Adipose tissue (tissue), 3 donors: Measurements from ENCODE around the gene ZNF783. TPM values are rescaled to one million over a fixed set of nuclear protein-coding genes. Genes with fewer than 3 reads are reported as not detected.

ENCODE experiments used
- H3K27ac ChIP-seq: one replicate; pipeline ENCODE4 v1.5.1; 2013; ENCODE audit warnings: low read depth, low read length
- WGBS, 3 donors: extraction: QIAGEN DNeasy Blood & Tissue Kit; methylation state at CpG; one replicate each; pipeline ENCODE4 v1.1.7; 2013; 5-methylcytosine and 5-hydroxymethylcytosine counted together
- polyA plus RNA-seq, 3 donors: library from polyadenylated mRNA; stranded (reverse); fragments of 200-250 nt; gene quantifications; one replicate each; pipeline ENCODE4 v1.2.3, GENCODE V29; 2013
- donor health status: healthy with polysubstance abuse.
- donor health status: Bipolar disorder and iron deficiency.
- donor health status: healthy.

The ZNF783 gene
- polyA plus RNA-seq, 3 donors, result 5.5 to 8.6 (median 7.9) TPM

DNA sequence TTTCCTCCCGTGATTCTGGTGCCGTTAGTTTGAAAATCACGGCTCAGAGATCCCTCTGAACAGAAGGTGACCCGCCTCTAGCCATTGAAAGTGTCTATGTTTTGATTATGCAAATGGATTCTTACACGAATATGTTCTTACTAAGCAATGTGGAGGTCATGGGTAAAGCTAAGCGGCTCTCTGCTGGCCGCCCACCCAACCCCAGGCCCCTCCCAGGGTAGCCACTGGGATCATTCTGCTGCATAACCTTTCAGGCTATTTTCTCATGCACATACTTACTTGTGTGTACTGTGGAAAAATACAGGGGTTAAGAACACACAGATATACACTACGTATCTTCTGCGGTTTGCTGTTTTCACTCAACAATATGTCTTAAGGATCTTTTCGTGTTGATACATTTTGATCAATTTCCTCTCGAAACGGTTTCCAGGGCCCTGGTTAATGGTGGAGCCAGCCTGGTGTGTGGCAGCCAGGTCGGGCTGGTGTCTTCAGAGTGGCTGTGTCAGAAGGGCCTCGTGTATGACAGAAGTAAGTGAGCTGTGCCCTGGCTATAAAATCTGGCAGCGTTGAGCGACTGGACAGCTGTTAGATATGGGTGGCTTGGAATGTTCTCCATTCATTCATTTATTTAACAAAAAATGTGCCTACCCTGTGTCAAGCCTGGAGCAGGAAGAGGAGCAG lies 29.9 kb downstream of the ZNF783 start:
- WGBS, 3 donors, result 89 to 92% (median 91%) methylated on average over 16 of the region's 16 CpGs
- no peak overlapping the region for H3K27ac ChIP-seq

DNA sequence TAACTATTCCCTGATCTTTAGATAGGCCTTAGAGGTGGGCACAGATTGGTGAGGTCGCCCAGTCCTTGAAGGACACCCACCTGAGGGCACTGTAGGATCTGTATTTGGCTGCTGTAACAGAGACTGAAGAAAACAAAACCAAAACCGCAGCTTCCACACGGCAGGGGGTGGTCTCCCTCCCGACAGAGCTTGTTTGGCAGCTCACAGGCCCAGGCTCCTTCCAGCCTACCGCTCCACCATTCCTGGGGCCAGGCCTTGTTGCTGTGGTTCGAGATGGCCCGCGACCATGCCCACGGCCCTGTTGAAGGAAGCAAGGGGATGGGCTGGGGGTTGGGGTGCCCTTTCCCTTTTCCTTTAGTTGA lies 30.4 kb downstream of the ZNF783 start:
- WGBS, 3 donors, result 72 to 83% (median 83%) methylated on average over 9 of the region's 9 CpGs

DNA sequence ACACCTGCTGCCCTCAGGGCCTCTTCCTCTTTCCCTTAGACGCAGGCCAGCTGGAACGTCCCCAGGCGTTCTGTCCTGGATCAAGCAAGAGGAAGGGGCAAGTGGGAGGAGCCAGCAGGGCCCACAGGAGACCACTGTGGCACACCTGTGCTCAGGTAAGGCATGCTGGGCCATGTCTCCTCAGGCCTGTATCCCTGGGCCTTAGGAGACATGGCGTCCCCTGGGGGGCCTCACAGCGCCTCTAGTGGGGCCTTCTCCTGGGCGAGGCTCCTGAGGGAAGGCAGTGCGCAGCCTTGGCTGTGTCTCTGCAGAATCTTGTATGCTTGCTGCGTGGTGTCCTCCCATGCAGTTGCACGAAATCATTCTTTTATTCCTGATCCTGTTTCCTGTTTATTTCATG lies 31.3 kb downstream of the ZNF783 start:
- H3K27ac ChIP-seq, result no peak overlapping the region
- 89 to 95% (median 90%) methylated on average over 9 of the region's 9 CpGs for WGBS, 3 donors

More for the DNA sequence above, 30.4 kb downstream of the ZNF783 start:
- H3K27ac ChIP-seq, result no peak overlapping the region

DNA sequence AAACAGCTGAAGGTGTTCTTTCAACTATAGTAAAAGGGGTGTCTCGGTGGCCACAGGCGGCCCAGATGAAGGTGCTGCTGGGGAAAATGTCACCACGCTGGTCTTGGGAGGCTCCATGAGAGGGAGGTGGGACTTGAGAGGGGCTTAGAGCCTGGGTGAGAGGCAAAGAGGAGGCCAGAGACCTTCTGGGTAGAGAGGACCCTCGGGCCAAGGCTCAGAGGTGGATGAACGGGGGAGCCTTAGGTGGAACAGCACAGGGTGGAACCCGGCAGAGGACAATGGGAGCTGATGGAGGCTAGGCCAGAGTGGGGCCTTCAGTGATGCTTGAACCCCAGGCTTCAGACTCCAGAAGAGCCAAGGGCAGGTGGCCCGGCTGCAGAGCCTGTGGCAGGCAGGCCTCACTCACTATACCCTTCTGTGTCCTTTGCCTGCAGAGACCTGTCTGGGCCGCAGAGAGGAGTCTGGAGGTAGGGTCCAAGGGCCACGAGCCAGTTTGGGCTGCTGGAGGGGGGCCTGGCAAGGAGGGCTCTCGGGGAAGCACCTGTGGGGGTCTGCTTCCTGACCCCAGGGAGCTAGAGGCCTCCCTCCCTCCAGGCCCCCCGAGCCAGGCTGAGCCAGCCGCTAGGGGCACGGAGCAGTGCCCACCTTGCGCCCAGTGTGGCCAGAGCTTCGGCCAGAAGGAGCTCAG lies 32.1 kb downstream of the ZNF783 start:
- no peak overlapping the region for H3K27ac ChIP-seq
- 91 to 96% (median 95%) methylated on average over 14 to 15 of the region's 15 CpGs for WGBS, 3 donors

DNA sequence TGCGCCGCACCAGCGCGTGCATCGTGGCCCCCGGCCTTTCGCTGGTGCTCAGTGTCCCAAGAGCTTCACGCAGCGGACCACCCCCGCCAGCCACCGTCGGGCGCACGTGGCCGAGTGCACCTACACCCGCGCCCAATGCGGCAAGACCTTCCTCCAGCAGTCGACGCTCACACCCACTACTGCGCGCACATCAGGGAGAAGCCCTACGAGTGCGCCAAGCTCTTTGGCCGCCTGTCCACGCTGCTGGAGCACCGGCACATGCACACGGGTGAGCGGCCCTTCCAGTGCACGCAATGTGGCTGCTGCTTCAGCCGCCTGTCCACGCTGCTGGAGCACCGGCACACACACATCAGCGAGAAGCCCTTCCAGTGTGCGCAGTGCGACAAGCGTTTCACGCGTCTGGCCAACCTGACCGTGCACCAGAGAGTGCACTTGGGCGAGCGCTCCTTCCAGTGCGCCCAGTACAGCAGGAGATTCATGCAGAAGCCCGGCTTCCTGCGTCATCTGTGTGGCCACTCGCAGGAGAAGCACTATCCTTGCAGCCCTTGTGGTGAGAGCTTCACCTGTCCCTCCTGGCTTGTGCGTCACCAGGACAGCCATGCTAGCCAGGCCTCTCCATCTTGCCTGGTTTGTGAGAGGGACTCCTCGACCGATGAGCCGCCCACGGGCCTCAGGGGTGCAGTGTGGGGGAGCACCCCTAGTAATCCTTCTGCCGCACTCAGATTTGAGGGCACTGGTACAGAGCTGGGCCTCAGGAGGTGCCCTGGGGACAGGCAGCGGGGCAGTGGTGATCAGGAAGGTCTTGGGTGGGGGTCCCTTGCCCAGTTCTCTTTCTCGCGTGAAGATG lies 32.9 kb downstream of the ZNF783 start:
- WGBS, 3 donors, result 96 to 98% (median 97%) methylated on average over 55 of the region's 55 CpGs
- no peak overlapping the region for H3K27ac ChIP-seq

DNA sequence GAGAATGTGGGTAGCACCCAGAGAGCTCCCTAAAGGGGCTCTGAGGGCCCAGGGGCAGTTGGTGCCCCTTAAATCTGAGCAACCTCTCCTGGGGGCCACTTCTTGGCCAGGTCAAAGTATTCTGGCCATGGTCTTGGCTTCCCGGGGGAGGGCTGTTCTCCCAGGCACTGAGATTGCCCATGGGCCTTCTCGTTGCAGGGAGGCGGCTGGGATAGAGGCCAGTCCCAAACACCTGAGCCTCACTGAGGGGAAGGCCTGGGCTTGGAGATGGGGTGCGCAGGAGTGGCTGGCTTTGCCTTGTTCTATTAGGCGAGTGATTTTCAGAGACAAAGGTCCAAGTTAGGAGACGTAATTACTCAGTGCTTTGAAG lies 33.5 kb downstream of the ZNF783 start:
- 93 to 96% (median 93%) methylated on average over 6 of the region's 6 CpGs for WGBS, 3 donors
- H3K27ac ChIP-seq, result no peak overlapping the region

DNA sequence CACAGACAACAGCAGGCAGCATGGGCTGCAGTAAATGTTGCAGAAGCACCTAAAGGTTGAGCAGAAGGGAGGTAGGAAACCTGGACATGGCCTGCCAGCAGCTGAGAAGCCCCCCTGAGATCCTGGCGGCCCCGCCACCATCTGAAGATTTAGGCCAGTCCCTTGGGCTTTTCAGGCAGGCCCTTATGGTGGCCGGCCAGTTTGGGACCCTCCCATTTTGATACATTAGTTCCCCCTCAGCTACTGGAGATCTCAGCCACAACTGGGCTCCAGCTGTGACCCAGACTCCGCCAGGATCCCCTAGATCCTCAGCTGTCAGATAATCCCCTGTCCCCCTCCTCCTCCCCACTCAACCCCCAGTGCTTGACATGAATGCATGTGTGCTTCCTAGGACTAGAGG lies 34.4 kb downstream of the ZNF783 start:
- H3K27ac ChIP-seq, result no peak overlapping the region
- WGBS, 3 donors, result 89 to 95% (median 93%) methylated on average over 4 of the region's 4 CpGs

DNA sequence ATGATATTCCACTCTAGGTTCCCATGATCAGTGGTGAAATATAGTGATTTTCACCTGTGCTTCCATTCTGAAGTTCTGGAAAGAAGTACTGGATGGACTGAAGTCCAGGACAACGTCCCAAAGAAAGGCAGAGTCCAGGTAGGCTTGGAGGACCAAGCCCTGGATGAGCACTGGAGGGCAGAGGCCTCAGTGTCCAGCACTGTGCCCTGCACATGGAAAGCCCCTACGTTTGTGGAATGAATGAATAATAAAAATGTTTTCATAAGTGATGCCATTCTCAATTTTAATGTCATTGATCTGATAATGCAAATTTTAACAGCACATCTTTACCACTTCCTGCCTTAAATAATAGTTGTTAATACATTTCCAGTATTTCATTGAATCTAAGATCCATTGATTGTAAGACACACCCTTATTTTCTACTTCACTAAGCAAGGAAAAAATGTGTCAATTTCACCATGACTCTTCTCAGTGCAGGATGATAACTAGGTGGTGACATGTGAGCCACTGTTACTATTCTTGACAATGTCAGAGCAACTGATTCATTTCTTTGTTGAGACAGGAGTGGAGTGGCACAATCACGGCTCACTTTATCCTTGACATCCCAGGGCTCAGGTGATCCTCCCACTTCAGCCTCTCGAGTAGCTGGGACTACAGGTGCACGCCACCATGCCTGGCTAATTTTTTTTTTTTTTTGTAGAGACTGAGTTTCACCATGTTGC lies 35.2 kb downstream of the ZNF783 start:
- WGBS, 3 donors, result 79% methylated on average over 5 of the region's 5 CpGs
- no peak overlapping the region for H3K27ac ChIP-seq

DNA sequence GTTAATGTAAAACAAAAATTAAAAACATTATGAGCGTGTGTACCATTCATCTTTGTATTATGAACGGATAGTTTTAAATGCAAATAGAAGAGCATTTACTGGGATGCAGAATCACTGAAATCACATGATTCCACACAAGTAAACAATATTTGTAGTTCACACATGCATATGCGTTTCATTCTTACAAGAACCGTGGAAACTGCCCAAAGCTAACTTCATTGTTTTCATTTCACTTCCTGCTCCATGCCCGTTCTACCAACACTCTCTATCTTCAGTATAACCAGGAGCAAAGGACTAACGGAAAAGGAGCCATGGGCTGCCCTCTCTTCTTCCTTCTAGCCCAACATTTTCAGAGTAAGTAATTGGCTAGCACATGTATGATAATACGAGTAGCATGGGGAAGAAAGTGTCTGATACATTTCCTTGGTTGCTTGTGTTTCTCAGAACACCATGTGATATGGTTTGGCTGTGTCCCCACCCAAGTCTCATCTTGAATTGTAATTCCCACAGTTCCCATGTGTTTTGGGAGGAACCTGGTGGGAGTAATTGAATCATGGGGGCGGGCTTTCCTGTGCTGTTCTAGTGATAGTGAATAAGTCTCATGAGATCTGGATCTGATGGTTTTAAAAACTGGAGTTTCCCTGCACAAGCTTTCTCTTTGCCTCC lies 38.8 kb downstream of the ZNF783 start:
- H3K27ac ChIP-seq, result no peak overlapping the region
- WGBS, 3 donors, result 69 to 75% (median 73%) methylated on average over 8 of the region's 8 CpGs

DNA sequence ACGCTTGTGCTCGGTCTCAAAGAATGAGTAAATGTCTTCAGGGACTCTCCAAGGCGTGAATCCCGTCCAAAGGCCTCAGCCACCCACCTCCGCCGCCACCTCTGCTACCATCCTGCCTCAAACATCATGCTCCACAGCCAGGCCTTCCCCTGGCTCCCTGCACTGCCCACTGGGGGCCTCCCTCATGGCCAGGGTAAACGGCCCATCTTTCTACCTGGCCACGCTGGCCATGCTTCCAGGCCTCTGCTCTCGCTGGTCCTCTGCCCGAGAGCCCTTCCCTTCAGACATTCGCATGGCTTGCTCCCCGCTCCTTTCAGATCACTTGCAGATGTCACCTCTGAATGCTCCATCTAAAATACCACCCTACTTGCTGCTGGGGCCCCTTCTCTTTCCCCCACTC lies 40.2 kb downstream of the ZNF783 start:
- no peak overlapping the region for H3K27ac ChIP-seq
- 91 to 95% (median 93%) methylated on average over 12 of the region's 12 CpGs for WGBS, 3 donors

DNA sequence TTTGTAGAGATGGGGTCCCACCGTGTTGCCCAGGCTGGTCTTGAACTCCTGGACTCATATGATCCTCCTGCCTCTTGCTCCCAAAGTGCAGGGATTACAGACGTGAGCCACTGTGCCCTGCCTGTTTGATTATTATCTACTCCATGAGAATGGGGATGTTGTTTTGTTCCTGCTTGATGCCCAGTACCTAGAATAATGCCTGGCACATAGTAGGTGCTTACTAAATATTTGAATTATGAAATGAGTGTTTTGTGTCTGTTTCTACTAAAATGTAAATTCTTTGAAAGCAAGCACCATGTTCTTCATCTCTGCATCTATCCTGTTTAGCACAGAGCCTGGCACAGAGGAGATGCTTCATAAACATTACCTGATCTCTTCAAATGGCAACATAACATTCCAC lies 40.9 kb downstream of the ZNF783 start:
- WGBS, 3 donors, result 63 to 76% (median 73%) methylated on average over 2 of the region's 2 CpGs
- no peak overlapping the region for H3K27ac ChIP-seq

DNA sequence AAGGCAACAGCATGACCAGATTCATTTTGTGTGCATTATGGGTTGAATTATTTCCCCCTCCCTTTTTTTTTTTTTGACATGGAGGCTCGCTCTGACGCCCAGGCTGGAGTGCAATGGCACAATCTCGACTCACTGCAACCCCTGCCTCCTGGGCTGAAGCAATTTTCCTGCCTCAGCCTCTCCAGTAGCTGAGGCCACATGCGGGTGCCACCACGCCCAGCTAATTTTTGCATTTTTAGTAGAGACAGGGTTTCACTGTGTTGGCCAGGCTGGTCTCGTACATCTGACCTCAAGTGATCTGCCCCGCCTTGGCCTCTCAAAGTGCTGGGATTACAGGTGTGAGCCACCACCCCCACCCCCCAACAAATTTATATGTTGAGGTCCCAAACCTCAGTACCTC lies 42.0 kb downstream of the ZNF783 start:
- WGBS, 3 donors, result 86 to 91% (median 91%) methylated on average over 7 of the region's 7 CpGs
- no peak overlapping the region for H3K27ac ChIP-seq

DNA sequence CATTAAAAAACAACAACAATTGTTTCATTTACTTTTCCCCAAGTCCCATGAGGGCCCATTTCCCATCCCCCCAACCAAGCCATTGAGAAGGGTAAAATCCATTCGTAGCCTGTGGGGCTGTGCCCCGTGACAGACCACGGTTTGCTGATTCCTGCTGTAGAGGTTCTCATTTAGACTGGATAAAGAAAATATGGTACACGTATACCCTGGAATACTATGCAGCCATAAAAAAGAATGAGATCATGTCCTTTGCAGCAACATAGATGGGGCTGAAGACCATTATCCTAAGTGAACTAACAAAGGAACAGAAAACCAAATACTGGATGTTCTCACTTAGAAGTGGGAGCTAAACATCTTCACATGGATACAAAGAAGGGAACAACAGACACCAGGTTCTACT lies 44.9 kb downstream of the ZNF783 start:
- H3K27ac ChIP-seq, result no peak overlapping the region
- 79 to 92% (median 87%) methylated on average over 4 of the region's 4 CpGs for WGBS, 3 donors

DNA sequence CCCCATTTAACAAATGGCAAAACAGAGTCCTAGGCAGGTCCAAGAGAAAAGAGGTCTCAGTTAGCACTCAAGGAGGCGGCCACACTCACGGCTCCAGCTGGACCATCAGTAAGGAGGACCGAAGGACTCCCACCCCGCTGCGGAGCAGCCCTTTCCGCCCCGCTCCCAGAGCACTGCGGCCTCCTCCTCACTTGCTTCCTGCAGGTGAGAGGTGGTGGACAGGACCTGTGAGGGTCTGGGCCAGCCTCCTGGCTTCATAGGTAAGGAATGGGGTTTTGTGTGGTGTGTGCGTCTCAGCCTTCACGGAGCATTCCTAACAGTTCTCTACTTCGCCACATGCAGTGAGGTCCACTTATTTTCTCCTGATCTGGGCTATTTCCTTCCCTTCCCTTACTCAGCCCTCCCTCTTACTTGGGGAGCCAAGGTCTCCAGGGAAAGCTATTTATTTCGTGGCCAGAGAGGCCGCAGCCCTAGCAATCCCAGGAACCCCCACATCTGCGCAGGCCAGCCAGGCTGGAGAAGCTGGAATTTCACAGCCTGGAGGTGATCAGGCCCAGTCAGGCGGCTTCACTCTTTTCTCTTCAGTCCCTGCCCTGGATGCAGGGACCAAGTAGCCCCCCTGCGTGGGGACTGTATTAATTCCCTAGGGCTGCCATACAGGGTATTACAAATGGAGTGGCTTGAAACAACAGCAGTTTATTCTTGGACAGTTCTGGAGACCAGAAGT lies 45.9 kb downstream of the ZNF783 start:
- no peak overlapping the region for H3K27ac ChIP-seq
- 85 to 88% (median 86%) methylated on average over 16 of the region's 16 CpGs for WGBS, 3 donors

DNA sequence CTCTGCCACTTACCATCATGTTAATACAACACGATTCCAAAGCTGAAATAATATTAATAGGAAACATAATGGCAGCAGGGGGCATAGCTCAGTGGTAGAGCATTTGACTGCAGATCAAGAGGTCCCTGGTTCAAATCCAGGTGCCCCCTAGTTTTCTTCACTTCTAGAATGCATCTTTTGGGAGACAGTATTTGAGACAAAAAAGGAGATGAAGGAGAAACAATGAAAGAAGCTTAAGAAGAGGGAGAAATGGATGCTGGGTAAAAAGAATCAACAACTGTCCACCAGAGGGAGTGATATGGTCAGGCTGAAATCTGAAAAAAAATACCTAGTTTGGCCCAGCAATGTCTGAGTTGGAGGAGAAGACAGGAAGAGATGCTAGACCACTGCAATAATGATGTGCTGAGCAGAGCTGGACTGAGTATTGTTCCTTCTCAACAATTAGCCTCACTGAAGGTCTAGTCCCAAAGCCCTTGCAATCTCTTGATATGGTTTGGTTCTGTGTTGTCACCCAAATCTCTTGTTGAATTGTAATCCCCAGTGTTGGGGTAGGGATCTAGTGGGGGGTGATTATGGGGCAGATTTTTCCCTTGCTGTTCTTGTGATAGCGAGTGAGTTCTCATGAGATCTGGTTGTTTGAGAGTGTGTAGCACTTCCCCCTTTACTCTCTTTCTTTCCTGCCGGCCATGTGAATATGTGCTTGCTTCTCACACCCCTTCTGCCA lies 48.3 kb downstream of the ZNF783 start:
- H3K27ac ChIP-seq, result no peak overlapping the region
- WGBS, 3 donors, result 86 to 87% (median 87%) methylated on average over 3 of the region's 3 CpGs

DNA sequence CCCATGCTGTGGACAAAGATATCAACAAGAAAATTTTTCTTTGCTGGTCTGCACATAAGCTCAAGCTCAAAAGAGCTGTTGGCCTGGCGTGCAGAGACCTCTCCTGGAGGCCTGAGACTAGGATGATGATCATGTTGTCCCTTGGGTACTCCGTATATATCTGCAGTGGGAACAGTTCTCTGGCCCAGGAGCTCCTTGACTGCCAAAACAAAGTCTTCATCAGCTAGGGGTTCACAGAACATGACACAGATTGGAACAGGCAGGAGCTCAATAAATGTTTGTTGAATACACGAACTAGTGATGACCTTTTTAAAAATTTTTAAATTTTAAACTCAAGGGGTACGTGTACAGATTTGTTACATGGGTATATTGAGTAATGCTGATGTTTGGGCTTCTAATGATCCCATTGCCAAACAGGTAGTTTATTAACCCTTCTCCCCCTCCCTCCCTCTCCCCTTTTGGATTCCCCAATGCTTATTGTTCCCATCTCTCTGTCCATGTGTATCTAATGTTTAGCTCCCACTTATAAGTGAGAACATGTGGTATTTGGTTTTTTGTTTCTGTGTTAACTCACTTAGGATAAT lies 49.1 kb downstream of the ZNF783 start:
- H3K27ac ChIP-seq, result no peak overlapping the region
- 77 to 82% (median 79%) methylated on average over 4 of the region's 4 CpGs for WGBS, 3 donors

DNA sequence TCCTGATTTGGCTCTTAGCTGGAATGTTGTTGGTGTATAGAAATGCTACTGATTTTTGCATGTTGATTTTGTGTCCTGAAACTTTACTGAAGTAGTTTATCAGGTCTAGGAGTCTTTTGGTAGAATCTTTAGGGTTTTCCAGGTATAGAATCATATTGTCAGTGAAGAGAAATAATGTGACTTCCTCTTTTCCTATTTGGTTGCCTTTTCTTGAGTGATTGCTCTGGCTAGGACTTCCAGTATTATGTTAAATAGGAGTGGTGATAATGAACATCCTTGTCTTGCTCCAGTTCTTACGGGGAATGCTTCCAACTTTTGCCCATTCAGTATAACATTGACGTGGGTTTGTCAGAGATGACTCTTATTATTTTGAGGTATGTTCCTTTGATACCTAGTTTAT lies 52.0 kb downstream of the ZNF783 start:
- 71 to 88% (median 77%) methylated on average over 2 of the region's 2 CpGs for WGBS, 3 donors
- H3K27ac ChIP-seq, result no peak overlapping the region
